Muscle layer of duodenum (tissue), 2 donors: ENCODE measurements around the gene RGS17.
"Not testable (repeated sequence)": the region's sequence is repeated elsewhere in the genome, so short reads cannot be mapped to it uniquely, and the experiment has no call there.

Source experiments
- H3K27ac ChIP-seq: one replicate; pipeline ENCODE4 v1.7.0; 2013; ENCODE audit warnings: mild to moderate bottlenecking, low read length
- H3K27me3 ChIP-seq: one replicate; pipeline ENCODE4 v1.7.0; 2013; ENCODE audit warnings: low read depth, mild to moderate bottlenecking, control low read depth, low read length
- H3K36me3 ChIP-seq, 2 donors: one replicate each; pipeline ENCODE4 v1.7.0; 2013; ENCODE audit warnings: low read length in 2 of 2, control low read depth in 1 of 2, mild to moderate bottlenecking in 1 of 2; ENCODE audit not compliant: insufficient read depth in 2 of 2, control insufficient read depth in 1 of 2
- H3K4me1 ChIP-seq, 2 donors: one replicate each; pipeline ENCODE4 v1.7.0; 2013; ENCODE audit warnings: low read length in 2 of 2, mild to moderate bottlenecking in 2 of 2, control low read depth in 1 of 2, moderate library complexity in 1 of 2; ENCODE audit not compliant: insufficient read depth in 2 of 2, control insufficient read depth in 1 of 2
- H3K4me3 ChIP-seq, 2 donors: one replicate each; pipeline ENCODE4 v1.7.0; 2013; ENCODE audit warnings: low read length in 2 of 2, low read depth in 1 of 2, mild to moderate bottlenecking in 1 of 2
- H3K9me3 ChIP-seq, 2 donors: one replicate each; pipeline ENCODE4 v1.7.0; 2013; ENCODE audit warnings: low read length in 2 of 2, control low read depth in 1 of 2, mild to moderate bottlenecking in 1 of 2; ENCODE audit not compliant: control insufficient read depth in 1 of 2
- donor health status: healthy.

RGS17 gene

DNA sequence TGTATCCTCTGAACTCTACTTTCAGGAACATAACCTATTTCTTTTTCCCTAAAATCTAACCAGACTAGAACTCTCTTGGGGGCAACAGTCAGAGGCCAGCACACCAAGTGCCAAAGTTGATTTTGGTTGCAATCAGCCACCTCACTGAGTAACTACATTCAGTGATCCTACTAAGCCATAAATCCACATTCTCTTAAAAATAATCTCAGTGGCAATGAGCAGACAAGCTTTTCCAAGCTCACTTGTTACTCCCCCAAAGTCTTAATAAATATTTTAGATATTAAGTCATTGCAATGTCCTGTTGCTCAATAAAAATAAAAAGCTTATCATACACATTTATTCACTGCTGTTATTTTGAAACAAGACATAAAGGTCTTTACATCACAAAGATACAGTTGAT, 9.8 kb downstream of the RGS17 start:
- H3K27me3 ChIP-seq = no peaks in the 10 kb centered on the region
- H3K4me1 ChIP-seq = no peaks in the 10 kb centered on the region
- no peak overlapping the region for H3K4me3 ChIP-seq
- no peak overlapping the region for H3K27ac ChIP-seq
- H3K9me3 ChIP-seq = no peaks in the 10 kb centered on the region
- no peaks in the 10 kb centered on the region for H3K36me3 ChIP-seq

GRCh38 chr6:153117986-153118879, 12.8 kb downstream of the RGS17 start:
- Histone ChIP-seq H3K4me1 (no peaks in the 10 kb centered on the region), H3K27me3 (no peaks in the 10 kb centered on the region), H3K9me3 (peaks cover 0 to 2% of the 10 kb centered on the region in 2 donors), H3K27ac (no peak overlapping the region), H3K36me3 (no peaks in the 10 kb centered on the region), H3K4me3 (no peak overlapping the region)

DNA sequence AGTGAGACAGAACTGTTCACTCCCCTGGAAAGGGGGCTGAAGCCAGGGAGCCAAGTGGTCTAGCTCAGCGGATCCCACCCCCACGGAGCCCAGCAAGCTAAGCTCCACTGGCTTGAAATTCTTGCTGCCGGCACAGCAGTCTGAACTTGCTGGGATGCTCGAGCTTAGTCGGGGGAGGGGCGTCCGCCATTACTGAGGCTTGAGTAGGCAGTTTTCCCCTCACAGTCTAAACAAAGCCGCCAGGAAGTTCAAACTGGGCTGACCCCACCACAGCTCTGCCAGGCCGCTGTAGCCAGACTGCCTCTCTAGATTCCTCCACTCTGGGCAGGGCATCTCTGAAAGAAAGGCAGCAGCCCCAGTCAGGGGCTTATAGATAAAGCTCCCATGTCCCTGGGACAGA, 20.0 kb downstream of the RGS17 start:
- H3K27me3 ChIP-seq, H3K27ac ChIP-seq, H3K36me3 ChIP-seq, H3K4me3 ChIP-seq, H3K9me3 ChIP-seq, H3K4me1 ChIP-seq: not testable (repeated sequence)

DNA sequence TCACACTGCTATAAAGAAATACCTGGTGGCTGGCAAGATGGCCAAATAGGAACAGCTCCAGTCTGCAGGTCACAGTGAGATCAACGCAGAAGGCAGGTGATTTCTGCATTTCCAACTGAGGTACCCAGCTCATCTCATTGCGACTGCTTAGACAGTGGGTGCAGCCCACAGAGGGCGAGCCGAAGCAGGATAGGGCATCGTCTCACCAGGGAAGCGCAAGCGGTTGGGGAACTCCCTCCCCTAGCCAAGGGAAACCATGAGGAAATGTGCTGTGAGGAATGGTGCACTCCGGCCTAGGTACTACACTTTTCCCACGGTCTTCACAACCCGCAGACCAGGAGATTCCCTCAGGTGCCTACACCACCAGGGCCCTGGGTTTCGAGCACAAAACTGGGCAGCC, 20.5 kb downstream of the RGS17 start:
- not testable (repeated sequence) for H3K4me1 ChIP-seq, H3K27ac ChIP-seq, H3K4me3 ChIP-seq, H3K36me3 ChIP-seq, H3K9me3 ChIP-seq, H3K27me3 ChIP-seq

- no peak overlapping the region for H3K27ac ChIP-seq
- peaks cover 0 to 2% of the 10 kb centered on the region in 2 donors for H3K9me3 ChIP-seq
- no peaks in the 10 kb centered on the region for H3K27me3 ChIP-seq
- no peak overlapping the region for H3K4me3 ChIP-seq
- no peaks in the 10 kb centered on the region for H3K36me3 ChIP-seq
- H3K4me1 ChIP-seq = peaks cover 0 to 2% of the 10 kb centered on the region in 2 donors
Observed at GRCh38 chr6:153108315-153108714, 22.8 kb downstream of the RGS17 start.

DNA sequence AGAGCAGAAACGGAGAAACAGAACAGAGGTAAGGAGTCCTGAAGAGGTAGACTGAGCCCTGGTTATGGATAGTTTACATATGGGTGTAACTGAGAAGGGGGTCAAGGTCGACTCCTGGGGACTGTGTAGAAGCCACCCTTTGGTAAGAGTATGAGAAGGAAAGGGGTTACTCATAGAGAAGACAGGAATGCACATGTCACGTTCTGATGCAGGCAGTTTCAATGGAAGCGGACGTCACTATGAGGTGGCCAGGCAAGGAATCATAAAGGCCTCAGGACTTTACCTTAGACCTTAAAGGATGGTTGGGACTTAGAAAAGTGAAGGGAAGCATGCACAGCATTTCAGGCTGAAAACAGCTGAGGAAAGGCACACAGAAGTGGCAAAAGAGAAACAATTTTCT, 25.1 kb downstream of the RGS17 start:
- peaks cover 0 to 4% of the 10 kb centered on the region in 2 donors for H3K4me1 ChIP-seq
- H3K27me3 ChIP-seq = no peaks in the 10 kb centered on the region
- no peak overlapping the region for H3K27ac ChIP-seq
- H3K4me3 ChIP-seq = no peak overlapping the region
- H3K36me3 ChIP-seq = no peaks in the 10 kb centered on the region
- no peaks in the 10 kb centered on the region for H3K9me3 ChIP-seq

- Histone ChIP-seq H3K9me3 (no peaks in the 10 kb centered on the region), H3K4me1 (peaks cover 0 to 4% of the 10 kb centered on the region in 2 donors), H3K27me3 (no peaks in the 10 kb centered on the region), H3K4me3 (no peak overlapping the region), H3K36me3 (no peaks in the 10 kb centered on the region), H3K27ac (no peak overlapping the region)
Observed at GRCh38 chr6:153104220-153104619, 26.9 kb downstream of the RGS17 start.

DNA sequence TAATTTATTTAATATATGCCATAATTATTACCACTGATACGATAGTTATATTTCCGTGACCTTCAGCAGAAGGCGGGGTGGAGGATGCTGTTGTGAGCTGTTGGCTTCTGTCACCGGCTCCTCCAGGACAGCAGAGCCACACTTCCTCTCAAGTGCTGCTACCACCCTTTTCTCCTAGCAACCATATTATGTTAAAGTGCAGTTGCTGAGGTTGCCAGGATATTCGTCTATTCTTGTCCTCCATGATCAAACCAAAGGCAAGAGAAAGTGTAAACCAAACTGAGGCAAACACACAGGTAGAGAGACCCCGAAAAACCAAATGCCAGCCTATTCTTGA, 27.8 kb downstream of the RGS17 start:
- Histone ChIP-seq H3K4me1 (peaks cover 0 to 4% of the 10 kb centered on the region in 2 donors), H3K4me3 (no peak overlapping the region), H3K27ac (no peak overlapping the region), H3K27me3 (no peaks in the 10 kb centered on the region), H3K36me3 (no peaks in the 10 kb centered on the region), H3K9me3 (no peaks in the 10 kb centered on the region)

- Histone ChIP-seq H3K4me3 (no peak overlapping the region), H3K9me3 (no peaks in the 10 kb centered on the region), H3K27me3 (no peaks in the 10 kb centered on the region), H3K27ac (no peak overlapping the region), H3K36me3 (no peaks in the 10 kb centered on the region), H3K4me1 (peaks cover 0 to 4% of the 10 kb centered on the region in 2 donors)
Observed at GRCh38 chr6:153102605-153103318, 28.3 kb downstream of the RGS17 start.

DNA sequence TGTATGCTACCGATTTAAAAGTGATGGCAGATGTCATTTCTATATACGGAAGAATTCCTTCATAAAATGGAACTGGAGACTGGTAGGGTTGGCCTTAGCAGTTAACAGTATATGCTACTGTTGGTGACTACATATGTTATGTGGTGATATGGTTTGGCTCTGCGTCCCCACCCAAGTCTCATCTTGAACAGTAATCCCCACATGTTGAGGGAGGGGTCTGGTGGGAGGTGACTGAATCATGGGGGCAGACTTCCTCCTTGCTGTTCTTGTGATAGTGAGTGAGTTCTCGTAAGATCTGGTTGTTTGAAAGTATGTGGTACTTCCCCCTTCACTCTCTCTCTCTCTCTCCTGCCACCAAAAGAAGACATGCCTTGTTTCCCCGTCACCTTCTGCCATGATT, 29.6 kb downstream of the RGS17 start:
- no peak overlapping the region for H3K4me3 ChIP-seq
- no peak overlapping the region for H3K27ac ChIP-seq
- H3K36me3 ChIP-seq = no peaks in the 10 kb centered on the region
- no peaks in the 10 kb centered on the region for H3K9me3 ChIP-seq
- peaks cover 0 to 4% of the 10 kb centered on the region in 2 donors for H3K4me1 ChIP-seq
- H3K27me3 ChIP-seq = no peaks in the 10 kb centered on the region

DNA sequence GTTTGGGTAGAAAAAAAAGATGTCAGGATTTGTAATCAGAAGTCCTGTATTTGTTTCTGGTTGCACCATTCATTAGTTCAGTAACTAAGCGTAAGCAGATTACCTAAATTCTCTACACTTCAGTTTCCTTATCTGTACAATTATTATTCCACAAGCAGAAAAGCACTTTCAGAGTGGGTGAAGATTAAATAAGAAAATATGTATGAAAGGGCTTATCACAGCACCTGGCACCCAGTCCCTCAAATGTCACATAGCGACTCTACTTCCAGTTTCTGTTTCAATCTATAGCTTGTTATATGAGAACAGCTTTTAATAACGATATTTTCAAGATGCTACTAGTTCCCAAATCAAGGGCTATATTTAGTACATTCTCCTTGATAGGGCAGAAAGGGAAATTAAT, 31.4 kb downstream of the RGS17 start:
- Histone ChIP-seq H3K4me3 (no peak overlapping the region), H3K4me1 (peaks cover 0 to 4% of the 10 kb centered on the region in 2 donors), H3K27me3 (no peaks in the 10 kb centered on the region), H3K36me3 (no peaks in the 10 kb centered on the region), H3K9me3 (no peaks in the 10 kb centered on the region), H3K27ac (no peak overlapping the region)
